Stimulated activated CD4-positive, alpha-beta T cell treated with anti-CD3 and anti-CD28 coated beads, Interleukin-2, amount 100 ng/mL, for 48 hours (primary cell): Measurements from ENCODE around the gene APOBR.
"Not testable (repeated sequence)": the region's sequence is repeated elsewhere in the genome, so short reads cannot be mapped to it uniquely, and the experiment has no call there.

Experiments
- DNase-seq, 2 donors: peaks; one replicate each; pipeline ENCODE4 v3.0.0-alpha.2; 2020

Gene APOBR

GRCh38 chr16:28527985-28528384 lies 33.5 kb downstream of the APOBR start:
- DNase-seq, result no peak

GRCh38 chr16:28528463-28528867 lies 34.0 kb downstream of the APOBR start:
- no peak for DNase-seq

- DNase-seq, result no peak
Measured at GRCh38 chr16:28529124-28529523, 34.7 kb downstream of the APOBR start.

GRCh38 chr16:28531777-28532744 lies 37.6 kb downstream of the APOBR start:
- no peak for DNase-seq

- DNase-seq, result no peak
Measured at GRCh38 chr16:28532940-28533647, 38.7 kb downstream of the APOBR start.

GRCh38 chr16:28534542-28535373 lies 40.3 kb downstream of the APOBR start:
- DNase-seq, result no peak

- no peak for DNase-seq
Measured at GRCh38 chr16:28537076-28537475, 42.6 kb downstream of the APOBR start.

- DNase-seq, result no peak
Measured at GRCh38 chr16:28537964-28538732, 43.7 kb downstream of the APOBR start.

GRCh38 chr16:28538733-28539596 lies 44.5 kb downstream of the APOBR start, which contains the start of gene NUPR1:
NUPR1 (minus strand) TSS chr16:28538974; CDS start chr16:28538907, 67 bp downstream.
- DNase-seq, result no peak

- no peak for DNase-seq
Measured at GRCh38 chr16:28540346-28540745, 45.9 kb downstream of the APOBR start.

GRCh38 chr16:28542646-28543045 lies 48.2 kb downstream of the APOBR start:
- no peak for DNase-seq

GRCh38 chr16:28543072-28543471 lies 48.6 kb downstream of the APOBR start:
- DNase-seq, result no peak

- no peak for DNase-seq
Measured at GRCh38 chr16:28544998-28545397, 50.6 kb downstream of the APOBR start.

GRCh38 chr16:28545964-28546363 lies 51.5 kb downstream of the APOBR start:
- not testable (repeated sequence) for DNase-seq

- DNase-seq, result no peak
Measured at GRCh38 chr16:28546626-28547025, 52.2 kb downstream of the APOBR start.

- no peak for DNase-seq
Measured at GRCh38 chr16:28548306-28548802, 53.9 kb downstream of the APOBR start.
